Esophagus squamous epithelium (tissue), 5 donors: Measurements from ENCODE around the gene AAR2. TPM values are rescaled to one million over a fixed set of nuclear protein-coding genes. Genes with fewer than 3 reads are reported as not detected.
A peak's percentile ranks its signal among the peaks of the same experiment; 100 is the strongest.

Experiments used
- DNase-seq: peaks from one replicate; lab custom pipeline; 2025; lab: John Stamatoyannopoulos, UW
- H3K27ac ChIP-seq, 4 donors: fragments of 200-600 bp; sonication (generic); one replicate each; pipeline ENCODE4 v1.5.1; 2016 to 2019; ENCODE audit warnings: mild to moderate bottlenecking in 1 of 4
- H3K27me3 ChIP-seq, 4 donors: fragments of 200-600 bp; sonication (generic); 1 replicate in 3 of 4; 2 replicates in 1 of 4; pipeline versions ENCODE4 v1.5.1 to v1.6.0; 2017 to 2021; ENCODE audit warnings: antibody characterized with exemption in 1 of 4
- H3K36me3 ChIP-seq, 3 donors: fragments of 200-600 bp; sonication (generic); one replicate each; pipeline ENCODE4 v1.5.1; 2016 to 2019
- H3K4me1 ChIP-seq, 3 donors: fragments of 200-600 bp; sonication (generic); one replicate each; pipeline ENCODE4 v1.5.1; 2017 to 2019
- H3K4me3 ChIP-seq, 4 donors: fragments of 200-600 bp; sonication (generic); 1 replicate in 3 of 4; 2 replicates in 1 of 4; pipeline ENCODE4 v1.5.1; 2016 to 2019; ENCODE audit warnings: mild to moderate bottlenecking in 2 of 4, moderate library complexity in 1 of 4
- H3K9me3 ChIP-seq, 3 donors: fragments of 200-600 bp; sonication (generic); one replicate each; pipeline ENCODE4 v1.5.1; 2016 to 2019
- POLR2A ChIP-seq, 4 donors: fragments of 450-650 bp; IDR thresholded peaks; one replicate each; pipeline ENCODE4 v1.6.1; 2017; ENCODE audit warnings: antibody characterized with exemption in 4 of 4, mild to moderate bottlenecking in 4 of 4, moderate library complexity in 3 of 4
- WGBS, 2 donors: methylation state at CpG; one replicate each; pipeline ENCODE4 v1.1.5; 2018; 5-methylcytosine and 5-hydroxymethylcytosine counted together
- intact Hi-C: fragments of 100-400 bp; cut with DNase I; formaldehyde crosslinking; loops from one replicate; pipeline ENCODE4 v1.15.0; 2022
- total RNA-seq, 4 donors: library from RNA; depleted of rRNA; stranded (reverse); fragments of >200 nt; gene quantifications; one replicate each; pipeline ENCODE4 v1.1.0, GENCODE V29; 2016
- TF ChIP-seq, protein P1 (sequence below), 6 experiments: fragments of 450-650 bp in 4 of 6; fragments of 200-600 bp in 2 of 6; sonication (generic) in 2 of 6; IDR thresholded peaks; one replicate each; pipeline ENCODE4 v1.5.1; 2016 to 2019; ENCODE audit warnings: antibody characterized with exemption in 6 of 6, mild to moderate bottlenecking in 4 of 6, moderate library complexity in 4 of 6
- donor health status: DM: yes; HTN: yes; CAD: no.

Gene AAR2
- total RNA-seq, 4 donors from 2014 or later: 13.8 to 27.5 (median 16.5) TPM

DNA sequence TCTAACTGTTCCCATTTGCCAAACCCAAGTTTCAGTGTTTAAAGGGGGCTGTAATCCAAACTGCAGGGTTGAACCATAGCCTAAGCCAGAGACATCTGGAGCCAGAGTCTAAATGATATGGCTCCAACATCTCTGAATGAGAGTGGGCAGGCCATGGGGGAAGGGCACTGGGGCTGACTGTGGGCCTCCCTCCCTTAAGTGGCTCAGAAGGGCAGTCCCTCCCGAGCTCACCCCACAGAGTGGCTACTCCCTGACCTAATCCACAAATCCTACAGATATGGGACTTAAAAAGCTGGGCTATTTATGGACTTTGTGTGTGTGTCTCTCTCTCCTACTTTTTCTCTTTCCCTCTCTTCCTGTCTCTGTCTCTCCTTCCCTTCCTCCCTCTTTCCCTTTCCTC lies 35.8 kb upstream of the AAR2 start:
- DNase-seq: no peak
- no peaks in the 10 kb centered on the region for H3K27me3 ChIP-seq
- intact Hi-C loops: loop anchor here (5.0 kb wide), 1 partner anchor 237 kb away; no protein-coding TSS in a partner anchor
- no peaks in the 10 kb centered on the region for H3K4me1 ChIP-seq
- no peak overlapping the region for H3K4me3 ChIP-seq
- no peaks in the 10 kb centered on the region for H3K9me3 ChIP-seq
- WGBS, 2 donors: 50% methylated on average over 1 of the region's 1 CpG
- no peak for TF ChIP-seq POLR2A (IDR thresholded peaks at IDR 0.05)
- TF ChIP-seq, protein P1, sequence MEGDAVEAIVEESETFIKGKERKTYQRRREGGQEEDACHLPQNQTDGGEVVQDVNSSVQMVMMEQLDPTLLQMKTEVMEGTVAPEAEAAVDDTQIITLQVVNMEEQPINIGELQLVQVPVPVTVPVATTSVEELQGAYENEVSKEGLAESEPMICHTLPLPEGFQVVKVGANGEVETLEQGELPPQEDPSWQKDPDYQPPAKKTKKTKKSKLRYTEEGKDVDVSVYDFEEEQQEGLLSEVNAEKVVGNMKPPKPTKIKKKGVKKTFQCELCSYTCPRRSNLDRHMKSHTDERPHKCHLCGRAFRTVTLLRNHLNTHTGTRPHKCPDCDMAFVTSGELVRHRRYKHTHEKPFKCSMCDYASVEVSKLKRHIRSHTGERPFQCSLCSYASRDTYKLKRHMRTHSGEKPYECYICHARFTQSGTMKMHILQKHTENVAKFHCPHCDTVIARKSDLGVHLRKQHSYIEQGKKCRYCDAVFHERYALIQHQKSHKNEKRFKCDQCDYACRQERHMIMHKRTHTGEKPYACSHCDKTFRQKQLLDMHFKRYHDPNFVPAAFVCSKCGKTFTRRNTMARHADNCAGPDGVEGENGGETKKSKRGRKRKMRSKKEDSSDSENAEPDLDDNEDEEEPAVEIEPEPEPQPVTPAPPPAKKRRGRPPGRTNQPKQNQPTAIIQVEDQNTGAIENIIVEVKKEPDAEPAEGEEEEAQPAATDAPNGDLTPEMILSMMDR (IDR thresholded peaks at IDR 0.05): no peak
- peaks cover 11 to 91% (median 18%) of the 10 kb centered on the region in 3 donors for H3K36me3 ChIP-seq
- H3K27ac ChIP-seq: no peak overlapping the region

DNA sequence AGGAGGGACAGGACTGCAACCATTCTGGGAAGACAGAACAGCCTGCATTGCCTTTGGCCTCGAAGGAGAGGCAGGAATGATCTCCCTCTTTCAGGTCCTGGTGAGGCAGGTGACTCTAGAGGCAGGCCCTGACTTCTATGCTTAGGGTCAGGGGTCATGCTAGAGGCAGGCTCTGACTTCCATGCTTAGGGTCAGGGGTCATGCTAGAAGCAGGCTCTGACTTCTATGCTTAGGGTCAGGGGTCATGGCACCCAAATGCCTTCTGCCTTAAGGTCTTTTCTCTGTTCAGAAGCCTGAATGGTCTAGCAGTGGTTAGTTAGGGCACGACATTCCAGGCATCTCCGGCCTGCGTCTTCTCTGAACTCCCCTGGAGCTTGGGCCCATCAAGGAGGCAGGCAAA lies 35.1 kb upstream of the AAR2 start:
- WGBS, 2 donors: 86% methylated on average over 4 of the region's 4 CpGs; no CpG with 5 or more reads in 1 of the 2 donors
- Histone ChIP-seq H3K27me3 (no peaks in the 10 kb centered on the region), H3K27ac (no peak overlapping the region), H3K36me3 (peaks cover 6 to 91% (median 15%) of the 10 kb centered on the region in 3 donors), H3K4me3 (no peak overlapping the region), H3K9me3 (no peaks in the 10 kb centered on the region), H3K4me1 (no peaks in the 10 kb centered on the region)
- intact Hi-C loops: loop anchor here (5.0 kb wide), 1 partner anchor 236 kb away; no protein-coding TSS in a partner anchor
- no peak for TF ChIP-seq POLR2A (IDR thresholded peaks at IDR 0.05)
- TF ChIP-seq, protein P1 (IDR thresholded peaks at IDR 0.05): no peak
- DNase-seq: no peak

DNA sequence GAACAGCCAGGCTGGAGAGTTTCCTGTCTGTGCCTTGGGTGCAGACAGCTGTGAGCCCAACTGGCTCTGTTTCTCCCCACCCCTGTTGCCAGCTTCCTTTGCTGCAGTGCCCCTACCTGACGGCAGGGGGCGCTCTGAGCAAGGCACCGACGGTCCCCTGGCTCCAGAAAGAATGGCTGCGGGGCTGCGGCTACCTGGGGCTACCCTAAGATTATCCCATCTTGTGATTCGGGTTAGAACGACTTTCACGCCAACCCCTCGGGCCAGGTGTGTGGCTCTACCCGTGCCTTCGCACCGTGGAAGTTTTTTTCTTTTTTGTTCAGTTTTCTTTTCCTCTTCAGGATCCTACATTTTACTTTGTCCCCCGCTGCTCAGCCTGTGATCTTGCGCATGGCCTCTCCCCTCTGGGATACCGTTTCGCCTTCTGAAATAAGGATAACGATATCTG lies 33.4 kb upstream of the AAR2 start:
- Histone ChIP-seq H3K4me3 (no peak overlapping the region), H3K4me1 (no peaks in the 10 kb centered on the region), H3K27me3 (no peaks in the 10 kb centered on the region), H3K36me3 (peaks cover 0 to 91% (median 24%) of the 10 kb centered on the region in 3 donors), H3K9me3 (no peaks in the 10 kb centered on the region), H3K27ac (no peak overlapping the region)
- intact Hi-C loops: loop anchor here (5.0 kb wide), 1 partner anchor 234 kb away; no protein-coding TSS in a partner anchor
- DNase-seq: no peak
- WGBS, 2 donors: 41 to 42% methylated on average over 15 to 18 of the region's 18 CpGs
- no peak for TF ChIP-seq POLR2A (IDR thresholded peaks at IDR 0.05)
- TF ChIP-seq, protein P1 (IDR thresholded peaks at IDR 0.05): peak; percentile 84 to 96 (median 90)

DNA sequence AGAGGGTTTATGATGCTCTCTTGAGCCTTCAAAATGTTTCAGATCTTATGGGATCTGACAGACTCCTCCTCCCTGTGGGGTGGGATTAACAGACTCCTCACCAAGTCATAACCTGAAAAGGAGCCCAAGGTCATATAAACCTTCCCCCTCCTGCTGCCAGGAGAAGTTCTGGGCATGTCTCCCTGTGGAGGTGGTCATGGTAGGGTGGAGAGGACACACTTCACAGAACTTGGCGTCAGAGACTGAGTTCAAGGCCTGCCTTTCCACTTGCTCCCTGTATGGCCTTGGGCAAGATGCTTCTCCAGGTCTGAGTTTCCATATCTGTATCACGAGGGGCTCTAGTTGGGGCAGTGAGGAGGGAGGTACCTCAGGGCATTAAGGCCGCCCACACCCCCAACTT lies 32.4 kb upstream of the AAR2 start:
- 100% methylated on average over 1 of the region's 3 CpGs; no CpG with 5 or more reads in 1 of the 2 donors for WGBS, 2 donors
- intact Hi-C loops: loop anchor here (5.0 kb wide), 1 partner anchor 233 kb away; no protein-coding TSS in a partner anchor
- TF ChIP-seq, protein P1 (IDR thresholded peaks at IDR 0.05): no peak
- TF ChIP-seq POLR2A (IDR thresholded peaks at IDR 0.05): no peak
- Histone ChIP-seq H3K9me3 (no peaks in the 10 kb centered on the region), H3K36me3 (peaks cover 0 to 92% (median 30%) of the 10 kb centered on the region in 3 donors), H3K27me3 (no peaks in the 10 kb centered on the region), H3K27ac (no peak overlapping the region), H3K4me3 (no peak overlapping the region), H3K4me1 (no peaks in the 10 kb centered on the region)
- DNase-seq: no peak

DNA sequence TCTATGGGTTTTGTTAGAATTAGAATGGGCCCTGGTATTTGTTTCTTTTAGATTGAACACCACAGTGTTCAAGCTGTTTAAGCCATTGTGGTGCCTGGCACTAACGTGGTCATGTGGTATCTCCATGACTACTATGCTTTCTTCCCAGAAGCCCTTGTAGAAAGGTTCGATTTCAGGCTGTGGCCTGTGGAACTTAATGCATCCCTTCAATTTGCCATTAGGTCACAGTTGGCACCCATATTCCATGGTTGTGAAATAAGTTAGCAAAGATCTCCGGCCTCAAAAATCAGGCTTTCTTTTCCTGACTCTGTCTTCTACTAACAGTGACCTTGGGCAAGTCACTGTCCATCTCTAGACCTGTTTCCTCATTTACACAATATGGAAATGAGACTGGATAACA lies 31.3 kb upstream of the AAR2 start:
- H3K9me3 ChIP-seq: no peaks in the 10 kb centered on the region
- no peak overlapping the region for H3K4me3 ChIP-seq
- no peaks in the 10 kb centered on the region for H3K4me1 ChIP-seq
- WGBS, 2 donors: 68 to 78% methylated on average over 3 of the region's 3 CpGs
- TF ChIP-seq, protein P1 (IDR thresholded peaks at IDR 0.05): no peak
- no peak for TF ChIP-seq POLR2A (IDR thresholded peaks at IDR 0.05)
- H3K27me3 ChIP-seq: no peaks in the 10 kb centered on the region
- peaks cover 5 to 94% (median 41%) of the 10 kb centered on the region in 3 donors for H3K36me3 ChIP-seq
- intact Hi-C loops: no loop called here
- no peak overlapping the region for H3K27ac ChIP-seq
- DNase-seq: no peak
